ENCODE data around the gene METAP2. TPM values are rescaled to one million over a fixed set of nuclear protein-coding genes. Genes with fewer than 3 reads are reported as not detected.

The METAP2 gene
- total RNA-seq, 1 experiment from 2014 or later: 127 TPM

DNA sequence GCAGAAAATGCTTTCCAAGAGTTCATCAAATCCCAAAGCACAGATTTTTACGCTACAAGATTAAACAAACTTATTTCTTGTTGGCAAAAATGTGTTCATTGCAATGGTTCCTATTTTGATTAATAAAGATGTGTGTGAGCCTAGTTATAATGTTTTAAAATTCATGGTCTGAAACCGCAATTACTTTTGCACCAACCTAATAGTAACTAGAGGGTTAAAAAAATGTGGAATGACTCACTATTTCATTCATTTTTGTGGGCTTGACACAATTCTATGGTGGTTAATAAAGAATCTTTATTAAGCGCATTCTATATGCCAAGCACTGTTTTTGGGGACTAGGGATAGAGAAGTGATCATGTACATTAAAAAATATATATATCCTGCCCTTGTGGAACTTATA lies 38.6 kb upstream of the METAP2 start:
- no peaks in the 10 kb centered on the region for H3K9me2 ChIP-seq (ENCODE audit: insufficient read depth)
- H3K9ac ChIP-seq (ENCODE audit: low read length): no peak overlapping the region
- no TSS peak for BruUV-seq (replicated peaks)
- H3K4me2 ChIP-seq (ENCODE audit: low read length): no peak overlapping the region
- ATAC-seq (no peak), DNase-seq (ENCODE audit: low read depth, low spot score) (no peak)
- H2AFZ ChIP-seq (ENCODE audit: low read depth, low read length, poor library complexity, severe bottlenecking): no peak overlapping the region
- ChIA-PET CTCF (no interaction called here), POLR2A (no interaction called here), RAD21 (ENCODE audit: low non-redundant PET in 1 of 2, low total read pairs in 2 of 2, uncharacterized antibody in 2 of 2, unreplicated experiment in 2 of 2) (no interaction called here)
- TF ChIP-seq ATF3 (IDR thresholded peaks at IDR 0.05): no peak
- TF ChIP-seq EZH2 (IDR thresholded peaks at IDR 0.05): no peak
- TF ChIP-seq POLR2AphosphoS5 (IDR thresholded peaks at IDR 0.05; ENCODE audit: low read depth, low read length): no peak
- H4K20me1 ChIP-seq (ENCODE audit: insufficient read depth): no peaks in the 10 kb centered on the region
- H3K36me3 ChIP-seq (ENCODE audit: control insufficient read depth in 1 of 2, insufficient read depth in 2 of 2, low read length in 2 of 2): no peaks in the 10 kb centered on the region
- no peaks in the 10 kb centered on the region for H3K9me3 ChIP-seq (ENCODE audit: control insufficient read depth in 1 of 2, insufficient read depth in 1 of 2, low read depth in 1 of 2, low read length in 2 of 2)
- no peaks in the 10 kb centered on the region for H3K4me1 ChIP-seq (ENCODE audit: control insufficient read depth in 1 of 2, insufficient read depth in 2 of 2, low read length in 2 of 2)
- H3K27me3 ChIP-seq (ENCODE audit: insufficient read depth, low read length): no peaks in the 10 kb centered on the region
- no peaks in the 10 kb centered on the region for H3K79me2 ChIP-seq (ENCODE audit: insufficient read depth, low read length)
- no peak overlapping the region for H3K4me3 ChIP-seq (replicated peaks in 1 of 2; ENCODE audit: low read depth in 1 of 2, low read length in 2 of 2)
- H3K27ac ChIP-seq (ENCODE audit: low read depth, low read length): no peak overlapping the region
- intact Hi-C loops (cut with micrococcal nuclease): no loop called here

GRCh38 chr12:95437565-95437964 lies 36.4 kb upstream of the METAP2 start:
- no peaks in the 10 kb centered on the region for H3K27me3 ChIP-seq (ENCODE audit: insufficient read depth, low read length)
- no peak overlapping the region for H3K27ac ChIP-seq (ENCODE audit: low read depth, low read length)
- H3K4me3 ChIP-seq (replicated peaks in 1 of 2; ENCODE audit: low read depth in 1 of 2, low read length in 2 of 2): no peak overlapping the region
- no peak for TF ChIP-seq FOSL1 (IDR thresholded peaks at IDR 0.05; ENCODE audit: low read depth)
- no peak for TF ChIP-seq RAD21 (IDR thresholded peaks at IDR 0.05; ENCODE audit: low read depth)
- TF ChIP-seq CBX3 (IDR thresholded peaks at IDR 0.05; ENCODE audit: low read depth): no peak
- no peak for TF ChIP-seq ATF3 (IDR thresholded peaks at IDR 0.05)
- TF ChIP-seq ZFX (IDR thresholded peaks at IDR 0.05): no peak
- no peak for TF ChIP-seq EZH2 (IDR thresholded peaks at IDR 0.05)
- no peak for TF ChIP-seq JUND (IDR thresholded peaks at IDR 0.05)
- TF ChIP-seq REST (IDR thresholded peaks at IDR 0.05; ENCODE audit: low read depth): no peak
- no peak for TF ChIP-seq POLR2AphosphoS5 (IDR thresholded peaks at IDR 0.05; ENCODE audit: low read depth, low read length)
- TF ChIP-seq ELF1 (IDR thresholded peaks at IDR 0.05; ENCODE audit: borderline replicate concordance, low read depth): no peak
- TF ChIP-seq EZH2phosphoT487 (IDR thresholded peaks at IDR 0.05; ENCODE audit: borderline replicate concordance): no peak
- no peak for TF ChIP-seq MAX (IDR thresholded peaks at IDR 0.05)
- TF ChIP-seq CTCF (IDR thresholded peaks at IDR 0.05 in 2 of 3, conservative IDR thresholded peaks at IDR 0.05 in 1 of 3; ENCODE audit: borderline replicate concordance in 1 of 3, insufficient read depth in 1 of 3, low read depth in 2 of 3, low read length in 2 of 3): no peak
- no peaks in the 10 kb centered on the region for H3K9me2 ChIP-seq (ENCODE audit: insufficient read depth)
- CTCF ChIA-PET: no interaction called here
- intact Hi-C loops (cut with micrococcal nuclease): no loop called here
- BruUV-seq (replicated peaks): no TSS peak
- no peaks in the 10 kb centered on the region for H3K36me3 ChIP-seq (ENCODE audit: control insufficient read depth in 1 of 2, insufficient read depth in 2 of 2, low read length in 2 of 2)
- no peaks in the 10 kb centered on the region for H3K4me1 ChIP-seq (ENCODE audit: control insufficient read depth in 1 of 2, insufficient read depth in 2 of 2, low read length in 2 of 2)
- ATAC-seq: no peak
- no peaks in the 10 kb centered on the region for H3K79me2 ChIP-seq (ENCODE audit: insufficient read depth, low read length)
- RAD21 ChIA-PET (ENCODE audit: low non-redundant PET in 1 of 2, low total read pairs in 2 of 2, uncharacterized antibody in 2 of 2, unreplicated experiment in 2 of 2): no interaction called here
- no peak overlapping the region for H3K9ac ChIP-seq (ENCODE audit: low read length)
- H3K9me3 ChIP-seq (ENCODE audit: control insufficient read depth in 1 of 2, insufficient read depth in 1 of 2, low read depth in 1 of 2, low read length in 2 of 2): no peaks in the 10 kb centered on the region
- no peak overlapping the region for H2AFZ ChIP-seq (ENCODE audit: low read depth, low read length, poor library complexity, severe bottlenecking)
- DNase-seq (ENCODE audit: low read depth, low spot score): no peak
- no peak overlapping the region for H3K4me2 ChIP-seq (ENCODE audit: low read length)
- POLR2A ChIA-PET: interaction anchor here (0.6 kb wide), 1 partner anchor 366 kb away, joined by 3 read pairs; no protein-coding TSS in a partner anchor
- no peaks in the 10 kb centered on the region for H4K20me1 ChIP-seq (ENCODE audit: insufficient read depth)

All from HCT116 (cell line).